NB4 (cell line): ENCODE data around the gene TECTB.

ENCODE experiments used
- DNase-seq: peaks from one replicate; pipeline ENCODE4 v3.0.0; 2010; ENCODE audit warnings: low read depth
- H3K4me3 ChIP-seq: one replicate; pipeline ENCODE4 v1.5.1; 2011; ENCODE audit warnings: mild to moderate bottlenecking, low read depth, low read length, moderate library complexity
- MYC ChIP-seq: IDR thresholded peaks from 2 replicates; pipeline ENCODE4 v1.6.1; 2011; ENCODE audit warnings: low read depth, low read length
- POLR2A ChIP-seq: IDR thresholded peaks from 2 replicates; pipeline ENCODE4 v1.6.1; 2011; ENCODE audit warnings: mild to moderate bottlenecking; ENCODE audit not compliant: insufficient read length; ENCODE audit errors: extremely low read depth
- TF ChIP-seq, protein P1 (sequence below): IDR thresholded peaks from one replicate; pipeline ENCODE4 v1.5.1; 2012; ENCODE audit warnings: low read depth, low read length
- TF ChIP-seq, protein P2 (sequence below): IDR thresholded peaks from 2 replicates; pipeline ENCODE4 v1.6.1; 2011; ENCODE audit warnings: low read depth, low read length

The TECTB gene

DNA sequence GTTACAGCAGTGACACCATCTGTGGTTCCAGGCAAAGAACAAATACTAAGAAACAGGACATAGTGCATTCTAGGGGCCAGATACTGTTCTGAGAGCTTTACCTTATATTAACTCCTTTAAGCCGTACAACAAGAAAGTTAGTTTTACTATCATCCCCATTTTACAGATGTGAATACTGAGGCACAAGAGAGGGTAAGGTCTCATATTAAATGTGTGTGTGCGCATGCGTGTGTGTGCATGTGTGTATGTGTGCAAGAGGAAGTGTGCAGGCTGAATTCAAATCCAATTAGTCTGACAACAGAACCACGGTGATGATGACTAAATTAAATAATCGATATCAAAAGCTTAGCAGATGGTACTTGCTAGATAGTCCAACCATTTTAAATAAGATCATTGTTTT lies 11.0 kb downstream of the TECTB start:
- TF ChIP-seq, protein P1, sequence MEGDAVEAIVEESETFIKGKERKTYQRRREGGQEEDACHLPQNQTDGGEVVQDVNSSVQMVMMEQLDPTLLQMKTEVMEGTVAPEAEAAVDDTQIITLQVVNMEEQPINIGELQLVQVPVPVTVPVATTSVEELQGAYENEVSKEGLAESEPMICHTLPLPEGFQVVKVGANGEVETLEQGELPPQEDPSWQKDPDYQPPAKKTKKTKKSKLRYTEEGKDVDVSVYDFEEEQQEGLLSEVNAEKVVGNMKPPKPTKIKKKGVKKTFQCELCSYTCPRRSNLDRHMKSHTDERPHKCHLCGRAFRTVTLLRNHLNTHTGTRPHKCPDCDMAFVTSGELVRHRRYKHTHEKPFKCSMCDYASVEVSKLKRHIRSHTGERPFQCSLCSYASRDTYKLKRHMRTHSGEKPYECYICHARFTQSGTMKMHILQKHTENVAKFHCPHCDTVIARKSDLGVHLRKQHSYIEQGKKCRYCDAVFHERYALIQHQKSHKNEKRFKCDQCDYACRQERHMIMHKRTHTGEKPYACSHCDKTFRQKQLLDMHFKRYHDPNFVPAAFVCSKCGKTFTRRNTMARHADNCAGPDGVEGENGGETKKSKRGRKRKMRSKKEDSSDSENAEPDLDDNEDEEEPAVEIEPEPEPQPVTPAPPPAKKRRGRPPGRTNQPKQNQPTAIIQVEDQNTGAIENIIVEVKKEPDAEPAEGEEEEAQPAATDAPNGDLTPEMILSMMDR: no peak
- TF ChIP-seq POLR2A: no peak
- no peak for TF ChIP-seq MYC
- TF ChIP-seq, protein P2, sequence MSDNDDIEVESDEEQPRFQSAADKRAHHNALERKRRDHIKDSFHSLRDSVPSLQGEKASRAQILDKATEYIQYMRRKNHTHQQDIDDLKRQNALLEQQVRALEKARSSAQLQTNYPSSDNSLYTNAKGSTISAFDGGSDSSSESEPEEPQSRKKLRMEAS: no peak
- DNase-seq: no peak
- no peak overlapping the region for H3K4me3 ChIP-seq

DNA sequence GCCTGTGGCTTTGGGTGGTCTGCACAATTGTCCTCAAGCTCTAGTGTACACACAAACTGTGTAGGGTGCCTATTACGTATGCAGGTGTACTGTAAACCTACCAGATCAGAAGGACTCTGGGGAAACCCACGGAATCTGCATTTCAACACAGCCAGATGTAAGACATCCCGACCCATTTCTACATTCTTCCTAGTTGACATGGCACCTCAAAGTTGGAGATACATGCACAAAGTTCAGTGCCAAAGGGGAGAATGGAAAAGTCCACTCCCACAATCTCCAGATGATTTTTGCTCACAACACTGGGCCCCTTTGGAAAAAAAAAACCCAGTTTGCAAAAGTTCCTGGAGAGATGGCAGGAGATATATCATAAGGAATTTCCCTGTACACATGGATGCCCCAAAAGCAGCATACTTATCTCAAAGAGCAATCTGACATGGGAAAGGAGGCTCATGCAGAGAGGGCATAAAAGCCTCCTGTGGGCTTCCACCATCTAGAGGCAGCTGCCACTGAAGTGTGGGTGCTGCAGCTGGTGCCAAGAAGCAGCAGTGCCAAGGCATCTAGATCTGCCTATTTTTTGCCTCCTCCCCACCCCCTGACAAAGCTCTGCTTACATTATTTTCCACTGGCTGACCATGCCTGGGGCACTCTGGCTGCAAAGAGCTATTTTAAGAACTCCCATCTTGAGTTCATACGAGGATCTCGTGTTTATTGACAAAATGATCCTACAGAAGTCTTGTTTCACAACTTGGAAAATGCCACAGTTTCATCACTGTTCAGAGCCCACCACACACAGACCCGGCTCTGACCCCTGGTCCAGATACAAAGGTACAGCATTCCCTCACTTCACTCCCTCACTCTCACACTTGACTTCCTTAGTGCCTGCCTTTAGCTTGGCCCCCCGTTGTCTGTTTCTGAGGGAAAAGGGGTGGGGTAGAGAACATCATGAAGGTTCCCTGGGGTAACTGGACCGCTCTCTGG lies 12.9 kb downstream of the TECTB start:
- no peak for DNase-seq
- no peak for TF ChIP-seq POLR2A
- TF ChIP-seq, protein P2: no peak
- TF ChIP-seq, protein P1: no peak
- no peak for TF ChIP-seq MYC
- H3K4me3 ChIP-seq: no peak overlapping the region

DNA sequence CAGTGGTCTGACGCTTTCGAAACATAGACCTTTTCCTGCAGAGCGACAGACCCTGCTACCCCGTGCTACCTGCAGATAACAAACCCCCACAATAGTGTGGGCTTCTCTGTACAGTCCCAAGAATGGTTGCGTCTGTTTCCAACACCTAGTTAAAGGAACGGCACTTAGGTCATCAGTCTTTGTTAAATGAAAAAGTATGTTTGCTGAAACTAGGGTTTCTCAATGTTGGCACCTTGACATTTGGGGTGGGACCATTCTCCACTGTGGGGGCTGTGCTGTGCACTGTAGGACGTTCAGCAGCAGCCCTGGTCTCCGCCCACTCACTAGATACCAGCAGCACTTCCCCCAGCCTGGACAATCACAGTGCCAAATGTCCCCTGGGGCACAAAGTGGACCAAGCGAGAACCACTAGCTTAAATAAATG lies 13.7 kb downstream of the TECTB start:
- TF ChIP-seq, protein P1: no peak
- TF ChIP-seq POLR2A (no peak), MYC (no peak)
- TF ChIP-seq, protein P2: no peak
- DNase-seq: no peak
- no peak overlapping the region for H3K4me3 ChIP-seq

DNA sequence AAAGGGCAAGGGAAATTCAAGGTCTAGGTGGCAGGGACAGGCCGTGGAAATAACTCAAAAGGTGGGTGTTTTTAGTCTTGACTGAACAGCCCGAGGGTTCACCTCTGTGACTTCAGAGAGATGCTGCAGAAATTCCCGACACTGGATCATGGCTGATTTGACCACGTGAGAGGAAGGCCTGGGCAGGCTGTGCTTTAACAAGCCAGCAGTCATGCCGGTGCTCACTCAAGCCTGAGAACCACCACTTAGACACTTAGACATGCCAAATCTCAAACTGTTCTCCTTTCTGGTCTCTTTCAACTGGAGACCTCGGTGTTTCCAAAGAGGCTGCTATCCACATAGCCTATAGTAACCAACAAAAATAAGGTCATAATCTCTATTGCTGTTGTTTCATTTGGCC lies 15.4 kb downstream of the TECTB start:
- no peak for TF ChIP-seq POLR2A
- TF ChIP-seq, protein P1: no peak
- TF ChIP-seq MYC: no peak
- TF ChIP-seq, protein P2: no peak
- no peak overlapping the region for H3K4me3 ChIP-seq
- no peak for DNase-seq

DNA sequence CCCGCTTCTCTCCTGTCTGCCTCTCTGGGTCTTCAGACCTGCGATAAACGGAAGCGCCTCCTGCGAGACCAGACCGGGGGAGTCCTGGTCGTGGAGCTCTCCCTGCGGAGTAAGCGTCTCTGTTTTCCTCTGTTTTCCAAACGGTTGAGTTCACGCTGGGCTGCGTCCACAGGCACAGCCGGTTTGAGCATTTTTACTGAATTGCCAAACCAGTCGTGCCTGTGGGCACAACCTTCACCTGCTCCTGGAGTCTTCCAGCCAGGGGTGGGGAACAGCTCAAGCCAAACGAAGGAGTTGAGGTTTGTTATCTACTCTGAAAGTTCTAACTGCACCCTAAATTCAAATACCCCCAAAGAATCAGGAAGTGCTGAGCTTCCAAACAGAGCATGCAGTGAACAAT lies 16.3 kb downstream of the TECTB start:
- no peak for DNase-seq
- no peak overlapping the region for H3K4me3 ChIP-seq
- TF ChIP-seq, protein P2: no peak
- TF ChIP-seq MYC: no peak
- no peak for TF ChIP-seq POLR2A
- TF ChIP-seq, protein P1: no peak
